Panc1 (cell line): ENCODE data around the gene HPCAL4. TPM values are rescaled to one million over a fixed set of nuclear protein-coding genes. Genes with fewer than 3 reads are reported as not detected.

Experiments
- ATAC-seq: fragments of 200-7000 bp; cut with Tn5 transposase; 2 replicates; pipeline ENCODE4 v1.9.1; 2020; ENCODE audit warnings: mild to moderate bottlenecking, moderate library complexity
- BruUV-seq: library from RNA; stranded (reverse); fragments of 400-500 nt; replicated peaks from 2 replicates; lab custom pipeline; 2021; lab: Mats Ljungman, UMichigan
- CTCF ChIA-PET: fragments of 300-600 bp; sonication (Branson Sonifier 250); formaldehyde crosslinking; loops from one replicate; lab custom pipeline; 2022; ENCODE audit warnings: antibody characterized with exemption; lab: Charles Lee
- POLR2A ChIA-PET: fragments of 300-600 bp; sonication (Branson Sonifier 250); formaldehyde crosslinking; loops from one replicate; lab custom pipeline; 2022; ENCODE audit warnings: antibody characterized with exemption; lab: Charles Lee
- DNase-seq: peaks from one replicate; pipeline ENCODE4 v3.0.0-alpha.2; 2010; ENCODE audit warnings: low read depth, low spot score
- H3K27ac ChIP-seq: 2 replicates; pipeline ENCODE4 v1.5.1; 2011; ENCODE audit warnings: mild to moderate bottlenecking, low read length, inconsistent platforms
- H3K27me3 ChIP-seq: fragments of 200-500 bp; sonication (Bioruptor generic); 2 replicates; pipeline ENCODE4 v1.6.0; 2014; ENCODE audit warnings: low read length, inconsistent platforms; ENCODE audit not compliant: control insufficient read depth, insufficient read depth
- H3K36me3 ChIP-seq: fragments of 200-500 bp; sonication (Bioruptor generic); 2 replicates; pipeline ENCODE4 v1.5.1; 2014; ENCODE audit warnings: inconsistent platforms, mild to moderate bottlenecking, low read length, moderate library complexity; ENCODE audit not compliant: control insufficient read depth, insufficient read depth
- H3K4me1 ChIP-seq: 2 replicates; pipeline ENCODE4 v1.5.1; 2011; ENCODE audit warnings: inconsistent platforms, mild to moderate bottlenecking, low read length, moderate library complexity; ENCODE audit not compliant: control insufficient read depth, insufficient read depth
- H3K4me3 ChIP-seq, 2 experiments: 2 replicates each; pipeline ENCODE4 v1.5.1; 2011 to 2012; ENCODE audit warnings: low read depth in 2 of 2, low read length in 2 of 2, mild to moderate bottlenecking in 2 of 2, inconsistent platforms in 1 of 2, moderate library complexity in 1 of 2
- H3K9me3 ChIP-seq: fragments of 200-500 bp; sonication (Bioruptor generic); 2 replicates; pipeline ENCODE4 v1.5.1; 2014; ENCODE audit warnings: low read depth, mild to moderate bottlenecking, inconsistent platforms, low read length, moderate library complexity; ENCODE audit not compliant: control insufficient read depth, insufficient read depth
- POLR2AphosphoS5 ChIP-seq: IDR thresholded peaks from 2 replicates; pipeline ENCODE4 v1.6.1; 2012; ENCODE audit warnings: mild to moderate bottlenecking, low read depth, low read length, moderate library complexity
- SIN3A ChIP-seq: IDR thresholded peaks from 2 replicates; pipeline ENCODE4 v1.6.1; 2012; ENCODE audit warnings: low read depth, mild to moderate bottlenecking, low read length, moderate library complexity, borderline replicate concordance; ENCODE audit not compliant: insufficient read depth
- TCF7L2 ChIP-seq: IDR thresholded peaks from 2 replicates; pipeline ENCODE4 v1.6.1; 2011; ENCODE audit warnings: mild to moderate bottlenecking, low read depth, low read length, inconsistent platforms
- in situ Hi-C: cut with HindIII; loops from 2 replicates; pipeline ENCODE4 v1.10.0; 2016; ENCODE audit warnings: low sequenced_read_pairs, low pct_unique_long_range_greater_than_20kb
- intact Hi-C: fragments of 100-400 bp; cut with micrococcal nuclease; formaldehyde crosslinking; loops from one replicate; pipeline ENCODE4 v1.10.0; 2022; ENCODE audit not compliant: unreplicated experiment
- total RNA-seq: library from RNA; stranded (reverse); gene quantifications from one replicate; pipeline ENCODE4 v1.2.1, GENCODE V29; 2021; ENCODE audit not compliant: unreplicated experiment
- TF ChIP-seq, protein P1 (sequence below): fragments of 450-650 bp; IDR thresholded peaks from 2 replicates; pipeline ENCODE4 v1.5.1; 2017; ENCODE audit warnings: mild to moderate bottlenecking
- TF ChIP-seq, protein P2 (sequence below), 2 experiments: IDR thresholded peaks; 2 replicates each; pipeline ENCODE4 v1.6.1; 2011 to 2012; ENCODE audit warnings: low read depth in 2 of 2, control low read depth in 1 of 2, low read length in 1 of 2, mild to moderate bottlenecking in 1 of 2, moderate library complexity in 1 of 2; ENCODE audit not compliant: insufficient read depth in 1 of 2

Gene HPCAL4
- total RNA-seq, 1 experiment from 2014 or later = 0.21 TPM

DNA sequence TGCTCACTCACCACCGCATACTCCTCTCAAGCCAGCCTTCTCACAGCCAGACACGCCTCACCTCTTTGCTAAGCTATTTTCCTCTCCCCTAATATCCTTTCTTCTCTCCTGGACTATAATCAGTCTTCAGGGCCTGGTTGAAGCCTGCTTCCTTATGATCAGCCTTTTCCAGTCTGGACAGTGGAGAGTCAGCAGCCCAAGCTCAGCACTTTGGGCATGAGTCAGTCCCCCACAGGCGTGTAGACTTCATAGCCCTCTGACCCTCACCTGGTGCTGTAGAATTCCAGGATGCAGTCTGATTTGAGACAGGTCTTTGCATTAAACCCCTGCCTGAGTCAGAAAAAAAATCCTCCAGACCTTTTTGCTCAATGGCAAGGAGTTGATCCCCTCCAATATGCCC lies 2.5 kb downstream of the HPCAL4 start:
- Histone ChIP-seq H3K4me3 (no peak overlapping the region), H3K9me3 (no peaks in the 10 kb centered on the region), H3K27me3 (peaks cover 10% of the 10 kb centered on the region), H3K4me1 (peaks cover 3% of the 10 kb centered on the region; the same call in 1 of the 2 replicates), H3K36me3 (no peaks in the 10 kb centered on the region), H3K27ac (no peak overlapping the region)
- DNase-seq = no peak
- POLR2A ChIA-PET = no interaction called here
- intact Hi-C loops (no loop called here), in situ Hi-C loops (no loop called here)
- no peak for ATAC-seq
- BruUV-seq = no TSS peak
- CTCF ChIA-PET = interaction anchor here (0.5 to 0.6 kb wide), 2 partner anchors 13 to 14 kb away, joined by 3 read pairs; no protein-coding TSS in a partner anchor
- TF ChIP-seq POLR2AphosphoS5 (no peak), TCF7L2 (no peak), SIN3A (no peak)
- TF ChIP-seq, protein P1, sequence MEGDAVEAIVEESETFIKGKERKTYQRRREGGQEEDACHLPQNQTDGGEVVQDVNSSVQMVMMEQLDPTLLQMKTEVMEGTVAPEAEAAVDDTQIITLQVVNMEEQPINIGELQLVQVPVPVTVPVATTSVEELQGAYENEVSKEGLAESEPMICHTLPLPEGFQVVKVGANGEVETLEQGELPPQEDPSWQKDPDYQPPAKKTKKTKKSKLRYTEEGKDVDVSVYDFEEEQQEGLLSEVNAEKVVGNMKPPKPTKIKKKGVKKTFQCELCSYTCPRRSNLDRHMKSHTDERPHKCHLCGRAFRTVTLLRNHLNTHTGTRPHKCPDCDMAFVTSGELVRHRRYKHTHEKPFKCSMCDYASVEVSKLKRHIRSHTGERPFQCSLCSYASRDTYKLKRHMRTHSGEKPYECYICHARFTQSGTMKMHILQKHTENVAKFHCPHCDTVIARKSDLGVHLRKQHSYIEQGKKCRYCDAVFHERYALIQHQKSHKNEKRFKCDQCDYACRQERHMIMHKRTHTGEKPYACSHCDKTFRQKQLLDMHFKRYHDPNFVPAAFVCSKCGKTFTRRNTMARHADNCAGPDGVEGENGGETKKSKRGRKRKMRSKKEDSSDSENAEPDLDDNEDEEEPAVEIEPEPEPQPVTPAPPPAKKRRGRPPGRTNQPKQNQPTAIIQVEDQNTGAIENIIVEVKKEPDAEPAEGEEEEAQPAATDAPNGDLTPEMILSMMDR = no peak
- TF ChIP-seq, protein P2, sequence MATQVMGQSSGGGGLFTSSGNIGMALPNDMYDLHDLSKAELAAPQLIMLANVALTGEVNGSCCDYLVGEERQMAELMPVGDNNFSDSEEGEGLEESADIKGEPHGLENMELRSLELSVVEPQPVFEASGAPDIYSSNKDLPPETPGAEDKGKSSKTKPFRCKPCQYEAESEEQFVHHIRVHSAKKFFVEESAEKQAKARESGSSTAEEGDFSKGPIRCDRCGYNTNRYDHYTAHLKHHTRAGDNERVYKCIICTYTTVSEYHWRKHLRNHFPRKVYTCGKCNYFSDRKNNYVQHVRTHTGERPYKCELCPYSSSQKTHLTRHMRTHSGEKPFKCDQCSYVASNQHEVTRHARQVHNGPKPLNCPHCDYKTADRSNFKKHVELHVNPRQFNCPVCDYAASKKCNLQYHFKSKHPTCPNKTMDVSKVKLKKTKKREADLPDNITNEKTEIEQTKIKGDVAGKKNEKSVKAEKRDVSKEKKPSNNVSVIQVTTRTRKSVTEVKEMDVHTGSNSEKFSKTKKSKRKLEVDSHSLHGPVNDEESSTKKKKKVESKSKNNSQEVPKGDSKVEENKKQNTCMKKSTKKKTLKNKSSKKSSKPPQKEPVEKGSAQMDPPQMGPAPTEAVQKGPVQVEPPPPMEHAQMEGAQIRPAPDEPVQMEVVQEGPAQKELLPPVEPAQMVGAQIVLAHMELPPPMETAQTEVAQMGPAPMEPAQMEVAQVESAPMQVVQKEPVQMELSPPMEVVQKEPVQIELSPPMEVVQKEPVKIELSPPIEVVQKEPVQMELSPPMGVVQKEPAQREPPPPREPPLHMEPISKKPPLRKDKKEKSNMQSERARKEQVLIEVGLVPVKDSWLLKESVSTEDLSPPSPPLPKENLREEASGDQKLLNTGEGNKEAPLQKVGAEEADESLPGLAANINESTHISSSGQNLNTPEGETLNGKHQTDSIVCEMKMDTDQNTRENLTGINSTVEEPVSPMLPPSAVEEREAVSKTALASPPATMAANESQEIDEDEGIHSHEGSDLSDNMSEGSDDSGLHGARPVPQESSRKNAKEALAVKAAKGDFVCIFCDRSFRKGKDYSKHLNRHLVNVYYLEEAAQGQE (IDR thresholded peaks at IDR 0.05; ENCODE audit: insufficient read depth in 1 of 2, low read depth in 2 of 2, low read length in 1 of 2) = no peak

DNA sequence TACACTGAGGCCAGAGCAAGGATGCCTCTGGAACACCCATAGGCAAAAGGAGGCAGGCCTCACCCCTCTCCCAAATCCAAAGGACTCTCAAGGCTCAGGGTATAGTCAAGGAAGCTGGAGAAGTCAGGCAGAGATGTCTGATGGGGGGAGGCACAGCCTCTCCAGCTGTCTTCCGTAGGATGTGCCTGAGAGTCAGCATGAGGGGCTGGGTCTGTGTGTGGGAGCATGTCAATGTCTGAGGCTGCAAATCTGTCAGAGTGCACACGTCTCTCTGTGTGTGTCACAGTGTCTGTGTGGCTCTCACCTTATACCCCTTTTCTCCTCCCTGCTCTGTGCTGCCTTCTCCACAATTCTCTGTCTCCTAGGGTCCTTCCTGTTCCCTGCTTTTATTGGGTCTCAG lies 4.0 kb downstream of the HPCAL4 start:
- ATAC-seq (no peak), DNase-seq (no peak)
- H3K4me1 ChIP-seq = peaks cover 3% of the 10 kb centered on the region; the same call in 1 of the 2 replicates
- BruUV-seq = no TSS peak
- in situ Hi-C loops (no loop called here), intact Hi-C loops (no loop called here)
- H3K4me3 ChIP-seq = no peak overlapping the region
- peaks cover 4% of the 10 kb centered on the region; the same call in 1 of the 2 replicates for H3K27me3 ChIP-seq
- no peak overlapping the region for H3K27ac ChIP-seq
- TF ChIP-seq, protein P2 (IDR thresholded peaks at IDR 0.05; ENCODE audit: insufficient read depth in 1 of 2, low read depth in 2 of 2, low read length in 1 of 2) = no peak
- TF ChIP-seq, protein P1 = no peak
- TF ChIP-seq SIN3A (no peak), TCF7L2 (no peak), POLR2AphosphoS5 (no peak)
- H3K36me3 ChIP-seq = no peaks in the 10 kb centered on the region
- ChIA-PET CTCF (interaction anchor here (1.3 kb wide), 1 partner anchor 29 kb away, joined by 3 read pairs; no protein-coding TSS in a partner anchor), POLR2A (no interaction called here)
- H3K9me3 ChIP-seq = no peaks in the 10 kb centered on the region
